WTC11 (cell line): ENCODE data around the gene MRPL28. TPM values are rescaled to one million over a fixed set of nuclear protein-coding genes. Genes with fewer than 3 reads are reported as not detected.
"Not testable (repeated sequence)": the region's sequence is repeated elsewhere in the genome, so short reads cannot be mapped to it uniquely, and the experiment has no call there.

Experiments
- ATAC-seq: fragments of 200-7000 bp; cut with Tn5 transposase; 2 replicates; pipeline ENCODE4 v1.10.0; 2021; ENCODE audit warnings: mild to moderate bottlenecking, moderate library complexity
- CTCF ChIA-PET: fragments of 300-600 bp; sonication (Branson Sonifier 250); formaldehyde crosslinking; loops from one replicate; lab custom pipeline; 2021; ENCODE audit warnings: antibody characterized with exemption; lab: Charles Lee
- POLR2A ChIA-PET: fragments of 350-600 bp; sonication (Branson Sonifier 250); formaldehyde crosslinking; loops from one replicate; lab custom pipeline; 2021; ENCODE audit warnings: antibody characterized with exemption; lab: Charles Lee
- DNase-seq: peaks from one replicate; pipeline ENCODE4 v3.0.0; 2021; ENCODE audit warnings: low spot score
- H3K27ac Mint-ChIP-seq: 2 replicates; pipeline ENCODE4 v1.8.0; 2021; ENCODE audit warnings: mixed read lengths
- H3K27me3 Mint-ChIP-seq: 2 replicates; pipeline ENCODE4 v1.8.0; 2021; ENCODE audit warnings: low read depth, mild to moderate bottlenecking, moderate library complexity, mixed read lengths
- H3K36me3 Mint-ChIP-seq: 2 replicates; pipeline ENCODE4 v1.8.0; 2021; ENCODE audit warnings: mixed read lengths
- H3K4me1 Mint-ChIP-seq: 2 replicates; pipeline ENCODE4 v1.8.0; 2022; ENCODE audit warnings: mixed read lengths
- H3K4me3 Mint-ChIP-seq: 2 replicates; pipeline ENCODE4 v1.8.0; 2021; ENCODE audit warnings: mild to moderate bottlenecking, moderate library complexity, mixed read lengths
- H3K9me3 Mint-ChIP-seq: 2 replicates; pipeline ENCODE4 v1.8.0; 2021; ENCODE audit warnings: mixed read lengths
- CBFB ChIP-seq: sonication (generic); formaldehyde crosslinking; IDR thresholded peaks from 2 replicates; pipeline ENCODE4 v1.8.1; 2022; ENCODE audit warnings: mild to moderate bottlenecking, low read depth, missing genetic modification reagents
- CTCF ChIP-seq: fragments of 200-600 bp; IDR thresholded peaks from 2 replicates; pipeline ENCODE4 v1.8.0; 2022; ENCODE audit warnings: antibody characterized with exemption
- E2F1 ChIP-seq: sonication (generic); formaldehyde crosslinking; IDR thresholded peaks from 2 replicates; pipeline ENCODE4 v1.8.0; 2022; ENCODE audit warnings: mild to moderate bottlenecking, missing genetic modification reagents
- FOXP1 ChIP-seq: sonication (generic); formaldehyde crosslinking; IDR thresholded peaks from 2 replicates; pipeline ENCODE4 v1.8.0; 2022; ENCODE audit warnings: missing genetic modification reagents, mild to moderate bottlenecking, moderate library complexity, borderline replicate concordance
- KAT7 ChIP-seq: sonication (generic); formaldehyde crosslinking; IDR thresholded peaks from 2 replicates; pipeline ENCODE4 v1.8.1; 2023; ENCODE audit warnings: missing genetic modification reagents, mild to moderate bottlenecking, borderline replicate concordance
- NR3C1 ChIP-seq: sonication (generic); formaldehyde crosslinking; conservative IDR thresholded peaks from 2 replicates; pipeline ENCODE4 v1.8.1; 2023; ENCODE audit warnings: low read depth, mild to moderate bottlenecking, missing genetic modification reagents
- PRDM15 ChIP-seq: sonication (generic); formaldehyde crosslinking; IDR thresholded peaks from 2 replicates; pipeline ENCODE4 v1.8.0; 2022; ENCODE audit warnings: missing genetic modification reagents
- SMAD4 ChIP-seq: sonication (generic); formaldehyde crosslinking; IDR thresholded peaks from 2 replicates; pipeline ENCODE4 v1.8.0; 2022; ENCODE audit warnings: mild to moderate bottlenecking, missing genetic modification reagents
- SP1 ChIP-seq: sonication (generic); formaldehyde crosslinking; conservative IDR thresholded peaks from 2 replicates; pipeline ENCODE4 v1.8.1; 2022; ENCODE audit warnings: missing genetic modification reagents
- ZNF121 ChIP-seq: sonication (generic); formaldehyde crosslinking; IDR thresholded peaks from 2 replicates; pipeline ENCODE4 v1.8.0; 2023; ENCODE audit warnings: missing genetic modification reagents
- ZNF219 ChIP-seq: sonication (generic); formaldehyde crosslinking; IDR thresholded peaks from 2 replicates; pipeline ENCODE4 v1.8.0; 2023; ENCODE audit warnings: missing genetic modification reagents, mild to moderate bottlenecking, borderline replicate concordance
- ZNF396 ChIP-seq: fragments of 250-450 bp; sonication (Bioruptor Pico); IDR thresholded peaks from 2 replicates; pipeline ENCODE4 v1.8.0; 2021; ENCODE audit warnings: mild to moderate bottlenecking, moderate library complexity, borderline replicate concordance
- total RNA-seq: library from RNA; stranded (reverse); gene quantifications from 3 replicates; pipeline ENCODE4 v1.2.3, GENCODE V29; 2021
- TF ChIP-seq, protein P1 (sequence below): sonication (generic); formaldehyde crosslinking; IDR thresholded peaks from 2 replicates; pipeline ENCODE4 v1.8.1; 2022; ENCODE audit warnings: mild to moderate bottlenecking, moderate library complexity, missing genetic modification reagents
- TF ChIP-seq, protein P2 (sequence below): fragments of 250-450 bp; sonication (Bioruptor Pico); IDR thresholded peaks from 2 replicates; pipeline ENCODE4 v1.9.0; 2021; ENCODE audit warnings: mild to moderate bottlenecking

MRPL28 gene
- total RNA-seq, 1 experiment from 2014 or later: 119 TPM

DNA sequence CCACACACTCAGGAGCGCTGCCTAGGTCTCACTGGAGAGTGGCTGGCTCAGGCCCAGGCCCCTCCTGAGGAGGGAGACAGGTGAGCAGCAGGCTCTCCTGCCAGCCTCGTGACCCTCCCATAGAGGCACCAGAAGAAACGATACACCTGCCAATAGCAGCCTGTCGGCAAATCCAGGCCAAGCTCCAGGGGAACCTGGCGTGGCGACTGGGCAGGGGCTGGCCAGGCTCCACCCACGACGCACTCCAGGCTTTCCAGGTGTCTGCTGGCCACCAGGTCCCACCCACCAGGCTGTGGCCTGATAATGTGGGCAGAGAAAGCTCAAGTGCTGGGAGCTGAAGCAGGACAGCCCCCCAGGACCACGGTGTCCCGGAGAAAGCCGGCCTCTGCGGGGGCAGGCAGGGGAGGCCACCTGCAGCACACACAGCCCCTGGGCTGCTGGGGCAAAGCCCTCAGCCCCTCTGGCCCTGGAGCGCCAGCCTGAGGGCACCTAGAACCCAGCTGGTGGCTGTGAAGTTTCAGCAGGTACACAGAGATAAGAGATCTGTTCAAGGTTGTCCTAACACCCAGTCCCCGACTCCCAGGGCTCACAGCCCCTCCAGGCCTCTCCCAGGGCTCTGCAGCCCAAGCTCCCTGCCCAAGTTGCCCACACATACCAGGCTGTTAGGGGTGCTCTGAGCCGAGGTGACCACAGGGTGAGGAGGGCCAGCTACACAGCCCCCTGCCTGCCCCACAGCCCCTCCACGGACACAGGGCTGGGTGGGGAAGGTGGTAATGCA lies 9.0 kb upstream of the MRPL28 start (continued):
- TF ChIP-seq CTCF (no peak), SP1 (CRISPR knock-in tag) (peak; percentile 67; the same call in 1 of the 2 replicates), PRDM15 (CRISPR knock-in tag) (peak; percentile 89), KAT7 (CRISPR knock-in tag) (no peak), ZNF396 (CRISPR knock-in tag) (no peak), ZNF121 (CRISPR knock-in tag) (no peak), SMAD4 (CRISPR knock-in tag) (no peak), NR3C1 (CRISPR knock-in tag) (no peak), CBFB (no peak)
- TF ChIP-seq, protein P1, sequence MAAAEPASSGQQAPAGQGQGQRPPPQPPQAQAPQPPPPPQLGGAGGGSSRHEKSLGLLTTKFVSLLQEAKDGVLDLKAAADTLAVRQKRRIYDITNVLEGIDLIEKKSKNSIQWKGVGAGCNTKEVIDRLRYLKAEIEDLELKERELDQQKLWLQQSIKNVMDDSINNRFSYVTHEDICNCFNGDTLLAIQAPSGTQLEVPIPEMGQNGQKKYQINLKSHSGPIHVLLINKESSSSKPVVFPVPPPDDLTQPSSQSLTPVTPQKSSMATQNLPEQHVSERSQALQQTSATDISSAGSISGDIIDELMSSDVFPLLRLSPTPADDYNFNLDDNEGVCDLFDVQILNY: no peak
- TF ChIP-seq, protein P2, sequence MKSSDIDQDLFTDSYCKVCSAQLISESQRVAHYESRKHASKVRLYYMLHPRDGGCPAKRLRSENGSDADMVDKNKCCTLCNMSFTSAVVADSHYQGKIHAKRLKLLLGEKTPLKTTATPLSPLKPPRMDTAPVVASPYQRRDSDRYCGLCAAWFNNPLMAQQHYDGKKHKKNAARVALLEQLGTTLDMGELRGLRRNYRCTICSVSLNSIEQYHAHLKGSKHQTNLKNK: no peak
- TF ChIP-seq, all 79 proteins: peak for 8

GRCh38 chr16:378821-379182 lies 8.5 kb upstream of the MRPL28 start:
- peaks cover 4% of the 10 kb centered on the region for H3K36me3 Mint-ChIP-seq
- H3K9me3 Mint-ChIP-seq: no peaks in the 10 kb centered on the region
- DNase-seq: no peak
- POLR2A ChIA-PET: interaction anchor here (0.6 to 0.9 kb wide), 2 partner anchors 8 to 23 kb away, joined by 3 read pairs; partner anchors contain the start of genes DECR2 and MRPL28
- no peaks in the 10 kb centered on the region for H3K27me3 Mint-ChIP-seq
- peak overlapping the region; percentile 79 for H3K4me3 Mint-ChIP-seq
- TF ChIP-seq ZNF219 (no peak), E2F1 (CRISPR knock-in tag) (no peak), FOXP1 (CRISPR knock-in tag) (peak; percentile 69; the same call in 1 of the 2 replicates), CBFB (no peak)
- no peak overlapping the region for H3K27ac Mint-ChIP-seq
- peaks cover 22% of the 10 kb centered on the region for H3K4me1 Mint-ChIP-seq
- ATAC-seq: no peak
- CTCF ChIA-PET: interaction anchor here (0.6 to 2.6 kb wide), 9 partner anchors 15 to 313 kb away, joined by 3 to 15 read pairs (median 4); partner anchors contain the start of gene AXIN1

DNA sequence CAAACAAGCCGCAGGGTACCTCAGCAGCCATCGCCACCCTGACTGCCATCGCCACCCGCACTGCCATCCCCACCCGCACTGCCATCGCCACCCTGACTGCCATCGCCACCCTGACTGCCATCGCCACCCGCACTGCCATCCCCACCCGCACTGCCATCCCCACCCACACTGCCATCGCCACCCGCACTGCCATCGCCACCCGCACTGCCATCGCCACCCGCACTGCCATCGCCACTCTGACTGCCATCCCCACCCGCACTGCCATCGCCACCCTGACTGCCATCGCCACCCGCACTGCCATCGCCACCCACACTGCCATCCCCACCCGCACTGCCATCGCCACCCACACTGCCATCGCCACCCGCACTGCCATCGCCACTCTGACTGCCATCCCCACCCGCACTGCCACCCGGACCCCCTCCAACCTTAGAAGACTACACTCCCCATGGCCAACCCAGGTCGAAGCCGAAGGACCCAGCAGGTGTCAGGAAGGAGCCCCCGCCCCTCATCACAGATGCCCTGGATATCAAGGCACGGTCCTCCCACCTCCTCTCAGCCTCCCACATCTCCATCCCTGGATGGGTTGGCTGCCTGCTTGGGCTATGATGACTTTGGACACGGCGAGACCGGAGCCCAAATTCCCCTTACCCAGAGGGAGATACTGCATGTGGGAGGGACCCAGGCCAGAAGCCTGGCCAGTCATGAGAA lies 7.9 kb upstream of the MRPL28 start:
- not testable (repeated sequence) for H3K27me3 Mint-ChIP-seq, H3K9me3 Mint-ChIP-seq, H3K27ac Mint-ChIP-seq, H3K36me3 Mint-ChIP-seq, H3K4me3 Mint-ChIP-seq, ATAC-seq, DNase-seq
- peaks cover 16% of the 10 kb centered on the region for H3K4me1 Mint-ChIP-seq
- ChIA-PET CTCF (interaction anchor here (1.3 to 2.6 kb wide), 3 partner anchors 16 to 117 kb away, joined by 3 to 15 read pairs (median 13); no protein-coding TSS in a partner anchor), POLR2A (interaction anchor here (0.6 to 0.9 kb wide), 2 partner anchors 8 to 23 kb away, joined by 3 read pairs; partner anchors contain the start of genes DECR2 and MRPL28)
